Trophoblast cell (in vitro differentiated cells and primary cell): ENCODE results near the gene GALT.

Experiments
- DNase-seq, 2 donors: peaks; one replicate each; pipeline ENCODE4 v3.0.0-alpha.2; 2016
- H2AFZ ChIP-seq: 2 replicates; pipeline ENCODE4 v1.6.1; 2013; ENCODE audit warnings: low read length, moderate library complexity, mild to moderate bottlenecking; ENCODE audit not compliant: insufficient read depth, poor library complexity
- H2AK5ac ChIP-seq: 2 replicates; pipeline ENCODE4 v1.6.1; 2013; ENCODE audit warnings: mild to moderate bottlenecking, low read length
- H2BK120ac ChIP-seq: 2 replicates; pipeline ENCODE4 v1.6.1; 2013; ENCODE audit warnings: low read length, mild to moderate bottlenecking, moderate library complexity; ENCODE audit not compliant: insufficient read depth, poor library complexity
- H2BK12ac ChIP-seq: 2 replicates; pipeline ENCODE4 v1.6.1; 2013; ENCODE audit warnings: mild to moderate bottlenecking, low read length, moderate library complexity
- H2BK5ac ChIP-seq: 2 replicates; pipeline ENCODE4 v1.6.1; 2013; ENCODE audit warnings: low read length, low read depth, moderate library complexity, mild to moderate bottlenecking; ENCODE audit not compliant: poor library complexity
- H3K14ac ChIP-seq: 2 replicates; pipeline ENCODE4 v1.6.1; 2013; ENCODE audit warnings: mild to moderate bottlenecking, low read length
- H3K18ac ChIP-seq: 2 replicates; pipeline ENCODE4 v1.6.1; 2013; ENCODE audit warnings: mild to moderate bottlenecking, low read length
- H3K23ac ChIP-seq: 2 replicates; pipeline ENCODE4 v1.6.1; 2013; ENCODE audit warnings: low read length
- H3K27ac ChIP-seq: 2 replicates; pipeline ENCODE4 v1.5.1; 2013; ENCODE audit warnings: low read depth, mild to moderate bottlenecking, inconsistent platforms, low read length, moderate library complexity
- H3K27me3 ChIP-seq: 2 replicates; pipeline ENCODE4 v1.6.1; 2013; ENCODE audit warnings: inconsistent platforms, mild to moderate bottlenecking, low read length, moderate library complexity; ENCODE audit not compliant: insufficient read depth
- H3K36me3 ChIP-seq, 2 experiments: 1 replicate in 1 of 2; 2 replicates in 1 of 2; pipeline ENCODE4 v1.6.1; 2013; ENCODE audit warnings: low read length in 2 of 2, mild to moderate bottlenecking in 2 of 2, moderate library complexity in 1 of 2; ENCODE audit not compliant: insufficient read depth in 2 of 2, control insufficient read depth in 1 of 2
- H3K4ac ChIP-seq: 2 replicates; pipeline ENCODE4 v1.6.1; 2013; ENCODE audit warnings: low read depth, mild to moderate bottlenecking, low read length, moderate library complexity
- H3K4me1 ChIP-seq, 2 experiments: 1 replicate in 1 of 2; 2 replicates in 1 of 2; pipeline ENCODE4 v1.6.1; 2013; ENCODE audit warnings: low read length in 2 of 2, mild to moderate bottlenecking in 2 of 2, moderate library complexity in 1 of 2; ENCODE audit not compliant: insufficient read depth in 2 of 2, control insufficient read depth in 1 of 2
- H3K4me2 ChIP-seq: 2 replicates; pipeline ENCODE4 v1.6.1; 2013; ENCODE audit warnings: inconsistent platforms, mild to moderate bottlenecking, low read length, moderate library complexity
- H3K4me3 ChIP-seq: 2 replicates; pipeline ENCODE4 v1.5.1; 2013; ENCODE audit warnings: mild to moderate bottlenecking, low read depth, low read length, inconsistent platforms
- H3K79me1 ChIP-seq: one replicate; pipeline ENCODE4 v1.6.1; 2013; ENCODE audit warnings: low read length
- H3K79me2 ChIP-seq: 2 replicates; pipeline ENCODE4 v1.6.1; 2013; ENCODE audit warnings: low read length, mild to moderate bottlenecking; ENCODE audit not compliant: control insufficient read depth, insufficient read depth, poor library complexity
- H3K9ac ChIP-seq: 2 replicates; pipeline ENCODE4 v1.6.1; 2013; ENCODE audit warnings: mild to moderate bottlenecking, low read length
- H3K9me3 ChIP-seq: 2 replicates; pipeline ENCODE4 v1.6.1; 2013; ENCODE audit warnings: low read depth, mild to moderate bottlenecking, control low read depth, inconsistent platforms, low read length; ENCODE audit not compliant: insufficient read depth
- H4K12ac ChIP-seq: 2 replicates; pipeline ENCODE4 v1.6.1; 2013; ENCODE audit warnings: low read depth, mild to moderate bottlenecking, low read length, moderate library complexity
- H4K8ac ChIP-seq: 2 replicates; pipeline ENCODE4 v1.6.1; 2013; ENCODE audit warnings: low read depth, mild to moderate bottlenecking, low read length, moderate library complexity
- H4K91ac ChIP-seq: one replicate; pipeline ENCODE4 v1.6.1; 2013; ENCODE audit warnings: low read depth, mild to moderate bottlenecking, low read length, moderate library complexity
- WGBS: extraction: QIAGEN DNeasy Blood & Tissue Kit; methylation state at CpG from one replicate; pipeline ENCODE4 v1.1.7; 2013; ENCODE audit warnings: missing lambda C conversion rate; ENCODE audit not compliant: insufficient read length, insufficient coverage; ENCODE audit errors: extremely low coverage; 5-methylcytosine and 5-hydroxymethylcytosine counted together

Gene GALT

GRCh38 chr9:34685591-34685990 lies 39.1 kb downstream of the GALT start:
- Histone ChIP-seq H3K4me1 (peaks cover 2 to 4% of the 10 kb centered on the region in 2 experiments), H2BK12ac (no peak overlapping the region), H3K23ac (no peak overlapping the region), H3K79me1 (no peaks in the 10 kb centered on the region), H3K9ac (no peak overlapping the region), H3K36me3 (no peaks in the 10 kb centered on the region), H4K91ac (no peak overlapping the region), H3K79me2 (no peaks in the 10 kb centered on the region), H3K4me2 (no peak overlapping the region), H3K27me3 (no peaks in the 10 kb centered on the region), H3K9me3 (no peaks in the 10 kb centered on the region), H3K14ac (no peak overlapping the region), H3K18ac (no peak overlapping the region), H3K4me3 (no peak overlapping the region), H2BK5ac (no peak overlapping the region), H3K4ac (no peak overlapping the region), H2AFZ (no peak overlapping the region), H3K27ac (no peak overlapping the region), H4K12ac (no peak overlapping the region), H2AK5ac (no peak overlapping the region), H4K8ac (no peak overlapping the region), H2BK120ac (no peak overlapping the region)
- WGBS: no CpG with 5 or more reads among the region's 4 CpGs
- DNase-seq: peak; percentile 28 to 57

DNA sequence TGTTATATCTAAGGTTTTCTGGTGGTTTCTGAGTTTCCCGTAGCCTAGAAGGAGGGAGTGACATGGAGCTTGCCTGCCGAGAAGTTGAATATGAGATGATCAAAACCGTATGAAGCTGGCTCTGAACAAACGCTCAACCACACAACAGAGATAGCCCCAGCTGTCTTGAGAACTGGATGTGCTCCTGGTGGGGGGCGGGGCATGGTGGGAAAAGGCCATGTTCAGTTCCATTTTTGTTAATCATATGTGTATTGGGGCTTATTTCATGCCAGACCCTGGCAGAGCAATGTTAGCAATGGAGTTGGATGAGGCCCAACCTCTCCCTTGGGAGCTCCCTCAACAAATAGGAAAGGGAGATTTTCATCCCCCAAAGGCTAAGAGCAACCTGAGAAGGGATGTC lies 39.8 kb downstream of the GALT start:
- peaks cover 2 to 4% of the 10 kb centered on the region in 2 experiments for H3K4me1 ChIP-seq
- H2BK5ac ChIP-seq: no peak overlapping the region
- no peak overlapping the region for H2AFZ ChIP-seq
- H2BK12ac ChIP-seq: no peak overlapping the region
- H2BK120ac ChIP-seq: no peak overlapping the region
- no peak overlapping the region for H3K4me2 ChIP-seq
- no peak overlapping the region for H3K14ac ChIP-seq
- no peaks in the 10 kb centered on the region for H3K27me3 ChIP-seq
- no peak overlapping the region for H4K8ac ChIP-seq
- no peak overlapping the region for H4K91ac ChIP-seq
- H3K27ac ChIP-seq: no peak overlapping the region
- no CpG with 5 or more reads among the region's 5 CpGs for whole genome bisulfite sequencing
- no peak overlapping the region for H3K4me3 ChIP-seq
- no peak overlapping the region for H3K9ac ChIP-seq
- no peaks in the 10 kb centered on the region for H3K36me3 ChIP-seq
- no peak overlapping the region for H3K18ac ChIP-seq
- no peak overlapping the region for H4K12ac ChIP-seq
- no peak for DNase-seq
- no peak overlapping the region for H3K4ac ChIP-seq
- H3K9me3 ChIP-seq: no peaks in the 10 kb centered on the region
- H2AK5ac ChIP-seq: no peak overlapping the region
- no peak overlapping the region for H3K23ac ChIP-seq
- no peaks in the 10 kb centered on the region for H3K79me1 ChIP-seq
- no peaks in the 10 kb centered on the region for H3K79me2 ChIP-seq

DNA sequence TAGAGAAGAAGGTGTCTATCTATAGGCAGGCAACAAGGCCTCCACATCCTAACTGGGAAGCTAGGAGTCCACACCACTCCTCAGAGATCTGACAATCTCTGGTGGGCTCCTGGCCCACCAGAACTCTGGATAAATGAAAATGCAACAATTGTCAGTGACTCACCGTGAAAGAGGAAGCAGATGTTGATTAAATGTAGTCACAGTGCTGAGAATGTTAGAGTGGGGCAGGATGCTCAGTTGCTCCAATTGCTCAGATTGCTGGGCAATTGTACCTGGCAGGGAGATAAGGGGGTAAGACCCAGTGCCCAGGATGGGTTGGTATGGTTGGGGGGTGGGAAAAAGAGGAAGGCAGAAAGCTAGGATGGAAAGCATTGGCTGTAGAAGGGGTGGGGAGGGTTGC lies 40.3 kb downstream of the GALT start:
- H2AK5ac ChIP-seq: no peak overlapping the region
- no peaks in the 10 kb centered on the region for H3K36me3 ChIP-seq
- no peaks in the 10 kb centered on the region for H3K79me1 ChIP-seq
- H4K12ac ChIP-seq: no peak overlapping the region
- H3K4me3 ChIP-seq: no peak overlapping the region
- DNase-seq: no peak
- H3K79me2 ChIP-seq: no peaks in the 10 kb centered on the region
- H4K91ac ChIP-seq: no peak overlapping the region
- H3K27me3 ChIP-seq: no peaks in the 10 kb centered on the region
- H3K4ac ChIP-seq: no peak overlapping the region
- no peak overlapping the region for H2BK120ac ChIP-seq
- H2BK12ac ChIP-seq: no peak overlapping the region
- H3K23ac ChIP-seq: no peak overlapping the region
- WGBS: no CpG with 5 or more reads among the region's 1 CpG
- H4K8ac ChIP-seq: no peak overlapping the region
- H3K4me1 ChIP-seq: peaks cover 2 to 4% of the 10 kb centered on the region in 2 experiments
- H2BK5ac ChIP-seq: no peak overlapping the region
- H2AFZ ChIP-seq: no peak overlapping the region
- no peak overlapping the region for H3K4me2 ChIP-seq
- H3K9me3 ChIP-seq: no peaks in the 10 kb centered on the region
- no peak overlapping the region for H3K9ac ChIP-seq
- H3K18ac ChIP-seq: no peak overlapping the region
- H3K27ac ChIP-seq: no peak overlapping the region
- H3K14ac ChIP-seq: no peak overlapping the region

- H2BK120ac ChIP-seq: no peak overlapping the region
- H3K79me2 ChIP-seq: no peaks in the 10 kb centered on the region
- H4K8ac ChIP-seq: no peak overlapping the region
- H2BK5ac ChIP-seq: no peak overlapping the region
- no peak overlapping the region for H4K12ac ChIP-seq
- no CpG with 5 or more reads among the region's 10 CpGs for WGBS
- H2AFZ ChIP-seq: no peak overlapping the region
- no peaks in the 10 kb centered on the region for H3K27me3 ChIP-seq
- H3K79me1 ChIP-seq: no peaks in the 10 kb centered on the region
- no peak for DNase-seq
- H3K36me3 ChIP-seq: no peaks in the 10 kb centered on the region
- no peaks in the 10 kb centered on the region for H3K9me3 ChIP-seq
- H4K91ac ChIP-seq: no peak overlapping the region
- no peak overlapping the region for H3K4me2 ChIP-seq
- no peak overlapping the region for H3K4me3 ChIP-seq
- no peak overlapping the region for H2AK5ac ChIP-seq
- no peak overlapping the region for H3K4ac ChIP-seq
- no peak overlapping the region for H3K14ac ChIP-seq
- no peak overlapping the region for H3K18ac ChIP-seq
- H2BK12ac ChIP-seq: no peak overlapping the region
- H3K4me1 ChIP-seq: peaks cover 2 to 4% of the 10 kb centered on the region in 2 experiments
- no peak overlapping the region for H3K9ac ChIP-seq
- H3K23ac ChIP-seq: no peak overlapping the region
- no peak overlapping the region for H3K27ac ChIP-seq
These were observed 41.0 kb downstream of the GALT start for GRCh38 chr9:34687276-34688030.
